Muscle of arm (tissue), 14 donors: ENCODE data around the gene NAB1. TPM values are rescaled to one million over a fixed set of nuclear protein-coding genes. Genes with fewer than 3 reads are reported as not detected.
A peak's percentile ranks its signal among the peaks of the same experiment; 100 is the strongest.
"Not testable (repeated sequence)": the region's sequence is repeated elsewhere in the genome, so short reads cannot be mapped to it uniquely, and the experiment has no call there.

Source experiments
- DNase-seq: peaks from one replicate; pipeline ENCODE4 v3.0.0-alpha.2; 2013
- long read RNA-seq, 11 donors: transcript quantifications; one replicate each; lab custom pipeline, GENCODE V29; 2026
- polyA plus RNA-seq, 12 donors: library from polyadenylated mRNA; unstranded; fragments of 120-200 nt; gene quantifications; one replicate each; pipeline ENCODE4 v1.2.1, GENCODE V29; 2013; ENCODE audit not compliant: insufficient read length in 12 of 12

NAB1 gene, protein sequence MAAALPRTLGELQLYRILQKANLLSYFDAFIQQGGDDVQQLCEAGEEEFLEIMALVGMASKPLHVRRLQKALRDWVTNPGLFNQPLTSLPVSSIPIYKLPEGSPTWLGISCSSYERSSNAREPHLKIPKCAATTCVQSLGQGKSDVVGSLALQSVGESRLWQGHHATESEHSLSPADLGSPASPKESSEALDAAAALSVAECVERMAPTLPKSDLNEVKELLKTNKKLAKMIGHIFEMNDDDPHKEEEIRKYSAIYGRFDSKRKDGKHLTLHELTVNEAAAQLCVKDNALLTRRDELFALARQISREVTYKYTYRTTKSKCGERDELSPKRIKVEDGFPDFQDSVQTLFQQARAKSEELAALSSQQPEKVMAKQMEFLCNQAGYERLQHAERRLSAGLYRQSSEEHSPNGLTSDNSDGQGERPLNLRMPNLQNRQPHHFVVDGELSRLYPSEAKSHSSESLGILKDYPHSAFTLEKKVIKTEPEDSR
- polyA plus RNA-seq, result 10 to 100 TPM in 11 of 12 donors, not detected in 1; 50.9 to 84.2 (median 67.2) TPM
- long read RNA-seq, donor 1, partial matches to known transcripts, result 48 of 48 reads
- long read RNA-seq, donor 1, other reads (novel, unspliced or antisense), result 0 of 48 reads
- long read RNA-seq, donor 2, transcript NAB1-202 (8 exons, 2,360 nt), result major isoform, 5 of 5 reads
- long read RNA-seq, donor 2, partial matches to known transcripts, result 0 of 5 reads
- long read RNA-seq, donor 2, other reads (novel, unspliced or antisense), result 0 of 5 reads
- long read RNA-seq, donor 3, partial matches to known transcripts, result 0 of 2 reads
- long read RNA-seq, donor 3, other reads (novel, unspliced or antisense), result 0 of 2 reads
- long read RNA-seq, donor 4, partial matches to known transcripts, result 0 of 2 reads
- long read RNA-seq, donor 4, other reads (novel, unspliced or antisense), result 0 of 2 reads
- long read RNA-seq, donor 5, transcript NAB1-202 (8 exons, 2,360 nt), result major isoform, 5 of 7 reads
- long read RNA-seq, donor 5, partial matches to known transcripts, result 0 of 7 reads
- long read RNA-seq, donor 5, other reads (novel, unspliced or antisense), result 0 of 7 reads
- long read RNA-seq, donor 6, partial matches to known transcripts, result 0 of 1 reads
- long read RNA-seq, donor 6, other reads (novel, unspliced or antisense), result 0 of 1 reads
- long read RNA-seq, donor 7, partial matches to known transcripts, result 24 of 27 reads
- long read RNA-seq, donor 7, other reads (novel, unspliced or antisense), result 0 of 27 reads
- long read RNA-seq, donor 8, partial matches to known transcripts, result 6 of 11 reads
- long read RNA-seq, donor 8, other reads (novel, unspliced or antisense), result 0 of 11 reads
- long read RNA-seq, donor 9, transcript NAB1-202 (8 exons, 2,360 nt), result major isoform, 6 of 6 reads
- long read RNA-seq, donor 9, partial matches to known transcripts, result 0 of 6 reads
- long read RNA-seq, donor 9, other reads (novel, unspliced or antisense), result 0 of 6 reads
- long read RNA-seq, donor 10, partial matches to known transcripts, result 5 of 7 reads
- long read RNA-seq, donor 10, other reads (novel, unspliced or antisense), result 0 of 7 reads
- long read RNA-seq, donor 11, transcript NAB1-202 (8 exons, 2,360 nt), result major isoform, 9 of 9 reads
- long read RNA-seq, donor 11, partial matches to known transcripts, result 0 of 9 reads
- long read RNA-seq, donor 11, other reads (novel, unspliced or antisense), result 0 of 9 reads

GRCh38 chr2:190649035-190649797 lies at the start of gene NAB1:
TSS of gene NAB1 (plus strand) at chr2:190649083. CDS start at chr2:190659177, 10,094 bp downstream.
- DNase-seq, result peak; percentile 66

DNA sequence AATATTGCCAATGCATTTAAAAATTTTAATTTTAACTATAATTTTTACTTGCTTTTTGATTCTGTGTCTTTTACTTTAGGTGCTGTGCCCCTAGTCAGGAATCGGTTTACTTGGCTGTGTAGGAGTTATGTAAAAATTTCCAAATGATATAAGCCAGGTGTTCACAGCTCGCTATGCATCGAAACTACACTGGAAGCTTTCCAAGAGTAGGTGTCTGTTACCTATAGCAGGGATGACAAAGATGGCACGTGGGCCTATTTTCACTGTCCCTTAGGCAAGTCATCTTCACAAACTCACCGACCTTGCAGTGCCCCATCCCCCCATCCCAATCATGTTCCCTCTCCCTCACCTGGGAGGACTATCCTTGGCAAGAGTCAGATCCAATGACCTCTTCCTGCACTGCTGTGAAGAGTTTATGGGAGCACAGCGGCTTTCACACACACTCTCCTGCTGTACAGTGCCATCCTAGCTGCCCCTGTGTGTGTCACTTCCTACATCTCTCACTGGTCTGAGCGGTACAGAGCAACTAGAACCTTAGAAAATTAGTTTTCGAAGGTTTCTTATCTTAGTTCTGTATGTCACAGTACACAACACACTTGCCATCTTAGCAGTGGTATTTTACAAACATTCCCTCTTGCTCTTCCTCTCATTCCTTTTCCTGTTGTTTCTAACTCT lies 49.2 kb upstream of the NAB1 start:
- no peak for DNase-seq

DNA sequence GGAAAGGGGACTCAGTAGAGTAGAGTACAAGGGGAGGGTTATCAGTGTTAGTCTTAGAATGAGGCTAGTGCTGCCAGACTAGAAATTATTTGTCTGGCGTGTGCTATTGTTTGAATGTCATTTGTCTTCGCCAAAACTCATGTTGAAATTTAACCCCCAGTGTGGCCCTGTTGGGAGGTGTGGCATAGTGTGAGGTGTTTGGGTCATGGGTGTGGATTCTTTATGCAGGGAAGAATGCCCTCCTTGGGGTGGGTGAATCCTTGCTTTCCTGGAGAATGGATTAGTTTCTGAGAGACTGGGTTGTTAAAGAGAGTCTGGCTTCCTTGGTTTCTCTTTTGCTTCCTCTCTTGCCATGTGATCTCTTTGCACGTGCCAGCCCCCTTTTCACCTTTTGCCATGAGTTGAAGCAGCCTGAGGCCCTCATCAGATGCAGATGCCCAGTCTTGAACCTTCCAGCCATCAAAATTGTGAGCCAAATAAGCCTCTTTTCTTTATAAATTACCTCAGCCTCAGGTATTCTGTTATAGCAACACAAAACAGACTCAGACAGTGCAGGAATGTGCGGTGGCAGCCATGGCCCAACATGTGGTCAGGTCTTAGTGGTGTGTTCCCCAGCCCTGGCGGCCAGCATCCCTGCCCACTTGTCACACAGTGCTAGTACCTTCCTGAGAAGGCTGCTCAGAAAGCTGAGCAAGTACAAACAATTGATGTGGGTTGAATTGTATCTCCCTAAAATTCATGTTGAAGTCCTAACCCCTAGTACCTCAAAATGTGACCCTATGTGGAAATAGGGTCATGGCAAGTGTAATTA lies 48.4 kb upstream of the NAB1 start:
- DNase-seq, result no peak

DNA sequence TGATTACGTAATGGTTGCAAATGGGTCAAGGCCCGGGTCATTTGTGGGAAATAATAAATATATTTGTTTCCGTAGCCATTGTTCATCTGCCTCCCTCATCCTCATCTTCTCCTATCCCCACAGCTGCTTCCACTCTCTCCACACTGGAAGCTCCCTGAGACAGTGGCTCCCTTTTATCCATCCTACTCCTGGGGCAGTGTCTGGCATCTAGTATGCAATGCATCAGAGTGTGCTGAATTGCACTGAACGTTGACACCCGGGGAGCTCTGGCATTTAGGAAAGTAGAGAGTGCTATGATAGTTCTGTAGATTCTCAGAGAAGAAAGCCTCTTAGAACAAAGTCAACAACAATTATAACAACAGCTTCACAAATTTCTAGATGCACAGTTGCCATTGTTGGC lies 45.5 kb upstream of the NAB1 start:
- DNase-seq, result no peak

- DNase-seq, result no peak
Observed at GRCh38 chr2:190607014-190607597, 41.8 kb upstream of the NAB1 start.

DNA sequence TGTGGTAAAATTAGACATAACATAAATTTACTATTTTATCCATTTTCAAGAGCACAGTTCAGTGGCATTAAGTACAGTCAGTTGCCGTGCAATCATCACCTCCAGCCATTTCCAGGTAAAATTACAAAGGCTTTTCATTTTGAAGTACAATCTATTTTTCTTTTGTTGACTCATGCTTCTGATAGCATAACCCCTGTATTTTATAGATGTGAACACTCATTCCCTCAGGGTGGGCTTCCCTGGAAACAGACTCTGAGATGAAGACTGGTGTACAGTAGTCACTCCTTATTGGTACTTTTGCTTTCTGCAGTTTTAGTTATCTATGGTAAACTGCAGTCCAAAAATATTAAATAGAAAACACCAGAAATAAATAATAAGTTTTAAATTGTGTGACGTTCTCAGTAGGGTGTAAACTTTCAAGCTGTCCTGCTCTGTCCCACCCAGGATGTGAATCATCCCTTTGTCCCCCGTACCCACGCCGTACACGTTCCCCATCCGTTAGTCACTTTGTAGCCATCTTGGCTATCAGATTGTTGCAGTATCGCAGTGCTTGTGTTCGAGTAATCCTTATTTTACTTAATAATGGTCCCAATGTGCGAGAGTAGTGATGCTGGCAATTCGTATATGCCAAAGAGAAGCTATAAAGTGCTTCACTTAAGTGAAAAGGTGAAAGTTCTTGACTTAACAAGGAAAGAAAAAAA lies 41.1 kb upstream of the NAB1 start:
- DNase-seq, result no peak

DNA sequence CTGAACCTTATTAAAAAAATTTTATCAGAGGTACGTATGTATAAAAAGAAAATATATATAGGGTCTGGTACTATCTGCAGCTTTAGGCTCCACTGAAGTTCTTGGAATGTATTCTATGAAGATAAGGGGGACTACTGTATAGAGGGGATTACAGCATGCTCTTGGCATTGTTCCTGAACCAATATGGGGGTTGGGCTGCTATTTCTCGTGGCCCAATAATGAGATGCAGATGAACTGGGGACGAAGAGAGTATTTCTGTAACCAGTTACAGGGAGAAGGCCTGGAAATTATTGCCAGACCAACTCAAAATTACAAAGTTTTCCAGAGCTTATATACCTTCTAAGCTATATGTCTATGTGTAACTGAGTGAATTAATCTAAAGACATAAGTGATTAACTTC lies 40.0 kb upstream of the NAB1 start:
- DNase-seq, result not testable (repeated sequence)

DNA sequence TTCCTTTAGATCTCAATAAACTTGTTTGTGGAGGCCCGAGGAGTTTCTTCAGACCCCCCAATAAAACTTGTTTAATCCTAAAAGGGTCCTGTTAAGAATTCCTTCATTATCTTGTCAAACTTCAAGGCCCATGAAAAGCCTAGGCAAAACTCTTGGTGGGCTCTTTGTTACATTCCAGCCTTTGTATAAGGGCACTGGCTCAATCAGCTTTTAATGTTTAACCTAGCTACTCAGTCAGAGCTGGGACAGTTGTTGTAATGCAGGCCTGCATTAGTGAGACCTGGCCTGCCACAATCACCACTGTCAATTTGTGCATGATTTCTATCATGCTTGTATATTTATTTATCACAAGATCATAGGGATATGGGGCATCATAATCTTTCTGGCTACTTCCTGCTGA lies 39.5 kb upstream of the NAB1 start:
- not testable (repeated sequence) for DNase-seq

DNA sequence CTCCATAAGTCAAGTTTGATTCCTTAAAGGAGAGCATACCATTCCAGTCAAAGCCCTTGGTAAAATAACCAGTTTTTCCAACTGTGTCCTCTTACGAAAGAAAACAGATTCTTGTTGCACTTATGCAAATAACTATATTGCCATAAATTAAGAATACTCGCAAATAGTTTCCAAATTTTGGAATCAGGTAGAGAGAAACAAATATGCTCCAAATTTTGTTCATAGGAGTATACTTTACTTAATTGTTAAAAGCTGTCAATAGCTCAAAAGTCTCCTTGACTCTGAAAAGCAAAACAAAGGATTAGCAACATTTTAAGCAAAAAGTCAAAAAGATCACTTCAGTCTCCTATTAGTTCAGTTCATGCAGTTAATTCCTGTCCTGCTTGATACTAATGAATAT lies 38.4 kb upstream of the NAB1 start:
- DNase-seq, result not testable (repeated sequence)

GRCh38 chr2:190615555-190616200 lies 33.2 kb upstream of the NAB1 start:
- DNase-seq, result no peak

- DNase-seq, result no peak
Observed at GRCh38 chr2:190618030-190618429, 30.9 kb upstream of the NAB1 start.

- no peak for DNase-seq
Observed at GRCh38 chr2:190625691-190626090, 23.2 kb upstream of the NAB1 start.

DNA sequence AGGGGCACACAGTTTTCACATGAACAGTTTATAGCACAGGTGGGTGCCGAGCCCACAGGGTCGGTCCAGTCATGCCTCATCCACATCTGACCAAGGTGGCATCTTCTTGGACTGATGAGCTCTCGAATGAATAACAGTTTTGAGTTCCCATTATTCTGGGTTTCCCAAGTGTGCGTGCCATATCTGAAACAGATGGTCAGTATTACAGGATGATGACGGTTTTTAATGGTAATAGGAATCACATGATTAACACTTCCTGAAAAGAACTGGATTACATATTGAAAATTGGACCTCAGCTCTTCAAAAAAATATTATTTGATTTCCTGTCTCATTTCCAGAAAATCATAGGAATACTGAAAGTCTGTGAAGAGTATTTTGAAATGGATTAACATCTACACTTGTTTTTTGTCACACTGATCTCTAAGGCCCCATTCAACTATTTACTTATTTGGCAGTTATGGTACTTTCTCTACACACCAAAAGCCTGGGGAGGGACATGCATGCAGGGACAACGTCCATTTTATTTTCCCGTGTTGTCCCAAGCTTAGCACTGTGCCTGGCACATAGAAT lies 22.2 kb upstream of the NAB1 start:
- no peak for DNase-seq

DNA sequence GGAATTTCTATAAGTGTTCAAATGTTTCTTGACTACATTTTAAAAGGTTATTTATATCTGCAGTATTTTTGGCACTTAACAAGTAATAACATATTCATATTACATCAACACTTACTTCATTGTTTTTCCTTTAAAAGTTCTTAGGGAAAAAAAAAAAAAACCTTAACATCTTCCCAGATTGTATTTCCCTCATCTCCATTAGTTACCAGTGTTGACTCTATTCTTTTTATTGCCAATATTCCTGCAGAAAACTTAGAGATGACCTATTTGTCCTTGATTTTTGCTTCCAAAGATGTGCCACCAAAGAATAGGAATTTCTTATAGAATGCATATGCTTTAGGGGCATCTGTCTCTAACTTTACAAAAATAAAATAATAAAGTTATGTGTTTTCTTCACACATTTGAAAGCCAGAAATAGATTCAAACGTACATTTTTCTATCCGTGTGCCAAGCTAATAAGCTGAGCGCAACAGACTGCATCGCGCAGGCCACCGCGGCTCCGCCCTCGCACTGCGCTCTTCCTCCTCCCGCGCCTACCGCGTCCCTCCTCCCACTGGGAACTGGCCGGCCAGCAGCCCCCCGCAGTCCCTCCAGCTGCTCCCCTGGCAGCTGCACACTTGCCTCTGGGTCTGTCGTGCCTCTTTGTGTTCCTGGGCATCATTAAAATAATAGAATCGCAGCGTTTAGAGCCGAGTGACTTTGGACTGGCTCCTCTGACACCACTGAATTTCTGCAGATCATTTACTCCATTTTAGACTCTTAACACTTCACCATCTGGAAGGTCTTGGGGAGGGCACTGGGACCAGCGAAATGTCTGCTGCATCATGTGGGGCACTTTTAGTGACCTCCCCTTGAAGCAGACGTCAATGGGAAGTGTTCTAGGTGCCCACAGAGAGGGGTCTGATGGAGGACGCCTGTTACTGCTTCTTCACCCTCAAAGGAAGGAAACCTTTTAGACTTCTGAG lies 21.2 kb upstream of the NAB1 start:
- DNase-seq, result peak; percentile 80

DNA sequence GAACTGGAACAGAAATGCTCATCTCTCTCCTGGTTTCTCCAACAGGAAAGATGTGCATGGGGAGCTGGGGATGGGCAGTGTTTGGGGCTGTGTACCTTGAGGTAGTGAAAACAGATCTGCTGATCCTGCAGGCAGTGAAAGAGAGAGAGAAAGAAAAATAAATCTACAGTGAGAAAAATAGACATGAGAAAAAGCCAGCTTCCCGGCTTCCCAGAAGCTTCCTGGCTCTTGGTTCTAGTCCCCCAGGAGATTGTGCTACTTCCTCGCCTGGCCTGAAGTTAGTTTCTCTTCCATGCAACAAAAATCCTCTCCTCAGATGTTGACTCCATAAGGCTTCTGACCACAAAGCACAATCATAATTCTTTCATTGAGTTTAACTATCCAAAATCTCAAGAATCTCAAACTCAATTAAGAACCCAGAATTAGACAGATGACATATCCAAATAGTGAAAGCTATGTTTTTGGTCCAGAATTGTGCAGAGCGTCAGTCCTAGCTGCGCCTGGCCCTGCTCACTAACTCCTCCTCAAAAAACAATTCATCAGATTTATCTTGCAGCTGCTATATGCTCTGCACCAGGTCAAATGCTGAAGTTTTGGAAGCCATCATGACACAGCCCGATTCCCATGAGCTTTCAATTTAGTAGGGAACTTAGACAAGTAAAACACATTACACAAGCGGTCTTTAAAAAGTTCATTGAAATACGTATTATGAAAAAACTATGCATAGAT lies 20.1 kb upstream of the NAB1 start:
- peak; percentile 84 for DNase-seq
